A549 (cell line): ENCODE data around the gene GPR75. TPM values are rescaled to one million over a fixed set of nuclear protein-coding genes. Genes with fewer than 3 reads are reported as not detected.

ENCODE experiments used
- ATAC-seq, 2 experiments: fragments of 200-7000 bp in 1 of 2; fragments of >200 bp in 1 of 2; cut with Nextera tagmentation in 1 of 2; cut with Tn5 transposase in 1 of 2; 3 replicates each; pipeline versions ENCODE4 v1.8.0 to v1.9.1; 2018 to 2020; ENCODE audit warnings: mild to moderate bottlenecking in 1 of 2, moderate library complexity in 1 of 2
- CTCF ChIA-PET: fragments of 300-600 bp; sonication (Branson Sonifier 250); formaldehyde crosslinking; extraction: SDS; loops from one replicate; lab custom pipeline; 2021; ENCODE audit warnings: antibody characterized with exemption, inconsistent platforms; lab: Yijun Ruan, JAX
- POLR2A ChIA-PET: fragments of 350-600 bp; formaldehyde crosslinking; extraction: SDS; loops from one replicate; lab custom pipeline; 2021; ENCODE audit warnings: antibody characterized with exemption, inconsistent platforms; lab: Yijun Ruan, JAX
- DNase-seq, 2 experiments: peaks; one replicate each; pipeline versions ENCODE4 v3.0.0 to v3.0.0-alpha.2; 2011 to 2016; ENCODE audit warnings: low read depth in 1 of 2, low spot score in 1 of 2
- FAIRE-seq: peaks from 2 replicates; lab custom pipeline; 2011; peaks lifted over from hg19 to GRCh38; lab: Jason Lieb, UNC
- H3K27ac ChIP-seq, 2 experiments: fragments of >200 bp; sonication (Bioruptor Twin); formaldehyde crosslinking; 3 replicates each; pipeline ENCODE4 v1.5.1; 2016 to 2017
- H3K4me1 ChIP-seq: fragments of >200 bp; sonication (Bioruptor Twin); formaldehyde crosslinking; 3 replicates; pipeline ENCODE4 v1.6.1; 2016
- H3K4me2 ChIP-seq: fragments of >200 bp; sonication (Bioruptor Twin); formaldehyde crosslinking; 3 replicates; pipeline ENCODE4 v1.6.1; 2016
- H3K4me3 ChIP-seq: fragments of >200 bp; sonication (Bioruptor Twin); formaldehyde crosslinking; 3 replicates; pipeline ENCODE4 v1.5.1; 2016
- H3K9me3 ChIP-seq: fragments of >200 bp; sonication (Bioruptor Twin); formaldehyde crosslinking; 3 replicates; pipeline ENCODE4 v1.6.1; 2016
- BCL3 ChIP-seq: fragments of >200 bp; sonication (Bioruptor Twin); formaldehyde crosslinking; IDR thresholded peaks from 3 replicates; pipeline ENCODE4 v1.6.1; 2016
- CTCF ChIP-seq: fragments of >200 bp; sonication (Bioruptor Twin); formaldehyde crosslinking; IDR thresholded peaks from 3 replicates; pipeline ENCODE4 v1.5.1; 2016
- E2F6 ChIP-seq: IDR thresholded peaks from 2 replicates; pipeline ENCODE4 v1.6.1; 2012; ENCODE audit warnings: low read depth, borderline replicate concordance
- ESRRA ChIP-seq: fragments of 150-350 bp; IDR thresholded peaks from 2 replicates; pipeline ENCODE4 v1.6.1; 2014; ENCODE audit warnings: mild to moderate bottlenecking, low read length, borderline replicate concordance
- FOSB ChIP-seq: fragments of 250-450 bp; sonication (Bioruptor Pico); IDR thresholded peaks from 2 replicates; pipeline ENCODE4 v1.5.0; 2020; ENCODE audit warnings: mild to moderate bottlenecking, moderate library complexity
- HMGXB4 ChIP-seq: fragments of 250-450 bp; sonication (Bioruptor Pico); IDR thresholded peaks from 2 replicates; pipeline ENCODE4 v1.5.0; 2021; ENCODE audit warnings: mild to moderate bottlenecking, moderate library complexity, borderline replicate concordance
- JUN ChIP-seq, 2 experiments: fragments of >200 bp; sonication (Bioruptor Twin); formaldehyde crosslinking; IDR thresholded peaks; 2 replicates in 1 of 2; 3 replicates in 1 of 2; pipeline ENCODE4 v1.6.1; 2016 to 2017
- KDM5A ChIP-seq: fragments of 200-600 bp; sonication (generic); IDR thresholded peaks from 2 replicates; pipeline ENCODE4 v1.6.1; 2016; ENCODE audit warnings: antibody characterized with exemption, mild to moderate bottlenecking
- MAFK ChIP-seq: fragments of 450-650 bp; IDR thresholded peaks from 2 replicates; pipeline ENCODE4 v1.6.1; 2014; ENCODE audit not compliant: partially characterized antibody
- MAZ ChIP-seq: fragments of 150-350 bp; IDR thresholded peaks from 2 replicates; pipeline ENCODE4 v1.6.1; 2014; ENCODE audit warnings: antibody characterized with exemption, low read depth, low read length, borderline replicate concordance
- NFE2L2 ChIP-seq: fragments of 150-350 bp; conservative IDR thresholded peaks from 2 replicates; pipeline ENCODE4 v1.6.1; 2014; ENCODE audit warnings: low read length
- RARB ChIP-seq: fragments of 250-450 bp; sonication (Bioruptor Pico); IDR thresholded peaks from 2 replicates; pipeline ENCODE4 v1.8.0; 2021; ENCODE audit warnings: mild to moderate bottlenecking, moderate library complexity
- RFX5 ChIP-seq: fragments of 450-650 bp; IDR thresholded peaks from 2 replicates; pipeline ENCODE4 v1.7.1; 2014; ENCODE audit warnings: antibody characterized with exemption, mild to moderate bottlenecking, moderate library complexity
- RNF2 ChIP-seq: fragments of 200-600 bp; sonication (generic); IDR thresholded peaks from 2 replicates; pipeline ENCODE4 v1.6.1; 2016; ENCODE audit warnings: low read depth, mild to moderate bottlenecking, antibody characterized with exemption, moderate library complexity, borderline replicate concordance
- SREBF2 ChIP-seq: fragments of 450-650 bp; IDR thresholded peaks from 2 replicates; pipeline ENCODE4 v1.6.1; 2014; ENCODE audit warnings: mild to moderate bottlenecking, moderate library complexity
- TFCP2L1 ChIP-seq: fragments of 250-450 bp; sonication (Bioruptor Pico); IDR thresholded peaks from 2 replicates; pipeline ENCODE4 v1.5.0; 2021; ENCODE audit warnings: mild to moderate bottlenecking
- ZNF302 ChIP-seq: fragments of 250-450 bp; sonication (Bioruptor Pico); IDR thresholded peaks from 2 replicates; pipeline ENCODE4 v1.9.0; 2021; ENCODE audit warnings: inconsistent platforms, mild to moderate bottlenecking, moderate library complexity
- WGBS: methylation state at CpG from one replicate; pipeline ENCODE4 v1.1.6; 2017; ENCODE audit errors: missing lambda C conversion rate; 5-methylcytosine and 5-hydroxymethylcytosine counted together
- polyA minus RNA-seq: library from RNA; depleted of rRNA, polyadenylated mRNA; stranded (reverse); fragments of >200 nt; gene quantifications from 2 replicates; pipeline ENCODE4 v1.2.3, GENCODE V29; 2011; rRNA and poly(A)+ RNA removed
- polyA plus RNA-seq, 4 experiments: library from polyadenylated mRNA; depleted of rRNA in 3 of 4; stranded (reverse); fragments of >200 nt; fragmentation: RNase III in 1 of 4; extraction: RNeasy Plus Mini Kit Qiagen cat#74134 plus additional on column Dnase treatment in 1 of 4; gene quantifications; 2 replicates in 3 of 4; 3 replicates in 1 of 4; pipeline ENCODE4 v1.2.3, GENCODE V29; 2011 to 2017

Gene GPR75
- polyA plus RNA-seq (2011; rRNA removed) (3.0 and 4.2 TPM in 2 replicates), polyA plus RNA-seq (2017; fragmentation: RNase III; extraction: RNeasy Plus Mini Kit Qiagen cat#74134 plus additional on column Dnase treatment) (1.4 to 1.9 TPM (median 1.6 TPM) in 3 replicates), polyA minus RNA-seq (7.1 and 8.3 TPM in 2 replicates)
- 2.4 and 2.9 TPM in 2 replicates for polyA plus RNA-seq (2012; cell fraction: cytosol; rRNA removed)
- polyA plus RNA-seq (2012; cell fraction: nucleus; rRNA removed) = 9.7 and 10.6 TPM in 2 replicates

GRCh38 chr2:53859206-53860181 lies at the start of gene GPR75:
TSS of gene GPR75 (minus strand) at chr2:53859967. CDS start at chr2:53854756, 5,211 bp downstream.
- Histone ChIP-seq H3K4me2 (no peak within 1 kb of the TSS), H3K4me3 (no peak within 1 kb of the TSS), H3K9me3 (no peaks in the 10 kb centered on the region), H3K27ac (no peak within 1 kb of the TSS), H3K4me1 (no peaks in the 10 kb centered on the region)
- peak in 1 of 2 experiments; percentile 14; a peak in 2 of 6 replicates for ATAC-seq
- TF ChIP-seq RNF2 = no peak
- TF ChIP-seq ZNF302 (CRISPR knock-in tag) = no peak
- no peak for TF ChIP-seq MAZ
- TF ChIP-seq TFCP2L1 = no peak
- TF ChIP-seq KDM5A = no peak
- TF ChIP-seq MAFK = no peak
- no peak for TF ChIP-seq RARB (CRISPR knock-in tag)
- TF ChIP-seq CTCF = no peak
- no peak for TF ChIP-seq JUN (IDR thresholded peaks at IDR 0.05)
- ChIA-PET POLR2A (no interaction called here), CTCF (interaction anchor here (1.2 kb wide), 1 partner anchor 16 kb away, joined by 3 read pairs; no protein-coding TSS in a partner anchor)
- DNase-seq = no peak
- 95% methylated on average over 59 of the region's 72 CpGs for WGBS
- FAIRE-seq = no peak

- Histone ChIP-seq H3K4me1 (no peaks in the 10 kb centered on the region), H3K27ac (no peak overlapping the region), H3K4me2 (no peak overlapping the region), H3K9me3 (no peaks in the 10 kb centered on the region), H3K4me3 (no peak overlapping the region)
- CTCF ChIA-PET = no interaction called here
- FAIRE-seq = no peak
- DNase-seq = no peak
- no peak for ATAC-seq
- WGBS = 94% methylated on average over 1 of the region's 1 CpG
- TF ChIP-seq NFE2L2 (no peak), E2F6 (no peak), RFX5 (no peak), ZNF302 (CRISPR knock-in tag) (no peak), KDM5A (no peak), TFCP2L1 (no peak), FOSB (no peak), ESRRA (no peak), MAZ (no peak), BCL3 (no peak), SREBF2 (no peak), HMGXB4 (CRISPR knock-in tag) (no peak)
- POLR2A ChIA-PET = no interaction called here
Measured at GRCh38 chr2:53907582-53907981, 47.8 kb upstream of the GPR75 start.
